ENCODE results near the gene TSGA10IP.

GRCh38 chr11:65953471-65953870 lies 8.2 kb downstream of the TSGA10IP start:
- TF ChIP-seq POLR2AphosphoS5 (IDR thresholded peaks at IDR 0.05) (no peak), CTCF (IDR thresholded peaks at IDR 0.05) (no peak), POLR2A (IDR thresholded peaks at IDR 0.05) (no peak)

All from breast epithelium (tissue), 3 donors.